IPS DF 4.7 (cell line): ENCODE data around the gene TMEM183A.

ENCODE experiments used
- DNase-seq: peaks from one replicate; pipeline ENCODE4 v3.0.0-alpha.2; 2013; ENCODE audit warnings: low spot score; ENCODE audit errors: extremely low read depth

Gene TMEM183A

GRCh38 chr1:203066965-203067364 lies 59.8 kb downstream of the TMEM183A start:
- no peak for DNase-seq

DNA sequence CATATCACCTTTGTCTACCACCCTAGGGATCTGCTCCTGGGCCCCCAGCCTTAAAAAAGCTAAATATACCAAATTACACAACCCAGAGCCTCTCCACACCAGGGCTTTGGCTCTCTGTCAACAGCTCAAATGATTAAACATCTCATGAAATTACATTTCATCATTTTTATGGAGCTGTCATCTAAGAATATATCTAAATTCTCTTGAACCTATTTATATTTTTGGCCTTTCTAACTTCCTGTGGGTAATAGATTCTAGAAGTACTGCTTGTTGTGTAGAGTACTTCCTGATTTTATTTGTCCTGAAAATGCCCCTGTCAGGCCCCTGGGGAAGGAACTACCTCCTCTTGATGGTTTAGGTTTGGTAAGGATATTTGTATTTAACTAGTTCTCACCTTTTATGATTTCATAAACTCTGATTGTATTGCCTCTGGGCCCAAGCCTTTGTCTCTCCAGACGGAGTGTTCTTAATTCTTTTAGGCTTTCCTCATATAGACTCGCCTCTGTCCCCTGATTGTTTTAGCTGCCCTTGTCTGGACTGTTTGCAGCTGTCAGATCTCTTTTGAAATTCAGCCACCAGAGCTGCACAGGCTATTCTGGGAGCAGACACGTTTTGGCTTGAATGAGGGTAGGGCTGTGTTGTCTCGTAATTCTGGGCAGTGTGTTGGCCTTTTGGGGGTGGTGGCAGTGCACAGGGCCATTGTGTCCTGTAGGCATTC lies 62.0 kb downstream of the TMEM183A start:
- DNase-seq: no peak

- no peak for DNase-seq
Measured at GRCh38 chr1:203072002-203072602, 64.9 kb downstream of the TMEM183A start.

GRCh38 chr1:203072911-203073310 lies 65.7 kb downstream of the TMEM183A start:
- no peak for DNase-seq

- DNase-seq: no peak
Measured at GRCh38 chr1:203073469-203073868, 66.3 kb downstream of the TMEM183A start.
